Activated CD8-positive, alpha-beta T cell treated with anti-CD3 and anti-CD28 coated beads, Interleukin-2, amount 10 ng/mL, durations not matched to agents 7 days and 5 days (primary cell): ENCODE results near the gene PPARGC1A. TPM values are rescaled to one million over a fixed set of nuclear protein-coding genes. Genes with fewer than 3 reads are reported as not detected.

ENCODE experiments used
- ATAC-seq: fragments of 150-1000 bp; cut with Tn5 transposase; one replicate; pipeline ENCODE4 v1.10.0; 2021; ENCODE audit warnings: moderate library complexity
- CTCF ChIA-PET: fragments of 350-600 bp; sonication (Branson Sonifier 250); formaldehyde crosslinking; loops from one replicate; lab custom pipeline; 2021; ENCODE audit warnings: antibody characterized with exemption; lab: Charles Lee
- POLR2A ChIA-PET: fragments of 350-600 bp; sonication (Branson Sonifier 250); formaldehyde crosslinking; loops from one replicate; lab custom pipeline; 2021; ENCODE audit warnings: antibody characterized with exemption; lab: Charles Lee
- DNase-seq: peaks from one replicate; pipeline ENCODE4 v3.0.0-alpha.2; 2020
- H3K27ac Mint-ChIP-seq: one replicate; pipeline ENCODE4 v1.8.0; 2021; ENCODE audit warnings: mild to moderate bottlenecking, mixed read lengths
- H3K27me3 Mint-ChIP-seq: one replicate; pipeline ENCODE4 v1.8.0; 2021; ENCODE audit warnings: low read depth, mixed read lengths
- H3K36me3 Mint-ChIP-seq: one replicate; pipeline ENCODE4 v1.8.0; 2021; ENCODE audit warnings: low read depth, mixed read lengths
- H3K4me1 Mint-ChIP-seq: one replicate; pipeline ENCODE4 v1.8.0; 2021; ENCODE audit warnings: low read depth, mixed read lengths
- H3K4me3 Mint-ChIP-seq: one replicate; pipeline ENCODE4 v1.8.0; 2021; ENCODE audit warnings: mild to moderate bottlenecking, mixed read lengths
- H3K9me3 Mint-ChIP-seq: one replicate; pipeline ENCODE4 v1.8.0; 2022; ENCODE audit warnings: mixed read lengths; ENCODE audit not compliant: insufficient read depth
- total RNA-seq, 2 experiments: library from RNA; stranded (reverse); gene quantifications; one replicate each; pipeline ENCODE4 v1.2.3, GENCODE V29; 2021

PPARGC1A gene
- total RNA-seq, 2 experiments from 2014 or later: not detected

DNA sequence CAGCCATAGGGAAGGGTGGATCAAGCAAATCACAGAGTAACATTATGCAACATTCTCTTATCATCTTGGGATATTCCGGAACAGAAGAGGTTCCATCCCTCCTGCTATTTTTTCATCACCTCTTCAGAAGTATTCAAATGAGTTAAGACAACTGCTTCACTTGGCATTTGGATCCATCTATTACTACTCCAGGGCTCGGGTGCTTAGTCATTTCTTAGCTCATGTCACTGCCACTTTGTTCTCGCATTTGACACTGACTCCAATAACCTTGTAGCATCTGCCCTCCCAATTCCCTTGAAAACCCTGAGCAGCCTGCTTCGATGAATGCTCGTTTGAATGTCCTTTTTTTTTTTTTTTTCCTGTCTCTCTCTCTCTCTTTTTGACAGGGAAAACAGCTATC lies 114.9 kb downstream of the PPARGC1A start:
- H3K27ac Mint-ChIP-seq: no peak overlapping the region
- H3K4me1 Mint-ChIP-seq: no peaks in the 10 kb centered on the region
- DNase-seq (no peak), ATAC-seq (no peak)
- no peaks in the 10 kb centered on the region for H3K36me3 Mint-ChIP-seq
- H3K4me3 Mint-ChIP-seq: no peak overlapping the region
- ChIA-PET CTCF (no interaction called here), POLR2A (no interaction called here)
- H3K27me3 Mint-ChIP-seq: no peaks in the 10 kb centered on the region
- no peaks in the 10 kb centered on the region for H3K9me3 Mint-ChIP-seq

DNA sequence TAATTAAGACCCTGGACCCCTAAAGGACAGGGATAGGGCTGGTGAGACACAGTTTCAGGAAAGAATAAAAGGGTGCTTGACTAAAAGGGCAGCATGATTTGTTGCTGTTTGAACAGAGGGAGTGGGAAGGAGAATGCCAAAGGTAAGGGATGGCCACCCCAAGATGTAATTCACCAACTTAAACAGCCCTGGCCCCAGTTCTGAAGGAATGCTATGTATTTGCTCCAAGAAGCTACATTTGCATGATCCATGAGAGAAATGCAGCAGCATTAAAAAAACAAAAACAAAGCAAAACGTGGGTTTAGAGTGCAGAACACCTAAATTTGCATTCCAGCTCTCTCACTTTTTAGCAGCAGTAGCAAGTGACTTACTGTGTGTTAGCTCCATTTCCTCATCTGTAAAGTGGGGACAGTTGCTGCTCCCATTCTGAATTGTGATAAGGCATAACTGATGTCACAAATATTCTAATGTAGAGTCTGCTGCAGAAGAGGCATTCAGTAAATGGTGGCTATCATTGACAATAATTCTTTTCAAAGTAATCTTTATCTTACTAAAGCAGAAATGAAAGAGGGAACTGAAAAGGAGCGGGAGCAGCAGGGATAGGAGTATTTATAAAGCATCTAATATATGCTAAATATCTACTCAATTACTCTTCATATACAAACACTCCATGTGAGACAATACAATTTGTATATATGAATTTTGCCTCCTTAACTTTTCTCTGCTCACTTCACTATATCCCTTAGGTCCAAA lies 115.8 kb downstream of the PPARGC1A start:
- ChIA-PET CTCF (no interaction called here), POLR2A (no interaction called here)
- Mint-ChIP-seq H3K4me3 (no peak overlapping the region), H3K27me3 (no peaks in the 10 kb centered on the region), H3K9me3 (no peaks in the 10 kb centered on the region), H3K27ac (no peak overlapping the region), H3K36me3 (no peaks in the 10 kb centered on the region), H3K4me1 (no peaks in the 10 kb centered on the region)
- DNase-seq (no peak), ATAC-seq (no peak)

DNA sequence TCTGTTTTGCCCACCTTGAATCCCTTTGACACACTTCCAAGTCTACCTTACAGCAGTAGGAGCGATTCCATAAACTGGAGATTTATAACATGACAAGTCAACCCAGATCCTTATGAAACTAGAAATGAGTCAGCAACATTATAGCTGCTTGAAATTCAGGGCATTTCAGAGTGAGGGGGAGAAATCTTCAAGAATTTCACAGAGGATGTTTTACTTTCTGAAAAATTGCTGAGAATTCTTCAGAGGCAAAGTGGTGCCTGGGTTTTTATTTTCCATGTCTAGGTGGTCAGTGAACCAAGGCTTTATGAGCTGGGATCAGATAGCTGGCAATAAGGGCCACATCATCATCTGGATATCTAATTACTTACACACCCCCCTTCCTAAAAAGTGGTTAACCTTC lies 119.8 kb downstream of the PPARGC1A start:
- CTCF ChIA-PET: no interaction called here
- POLR2A ChIA-PET: no interaction called here

DNA sequence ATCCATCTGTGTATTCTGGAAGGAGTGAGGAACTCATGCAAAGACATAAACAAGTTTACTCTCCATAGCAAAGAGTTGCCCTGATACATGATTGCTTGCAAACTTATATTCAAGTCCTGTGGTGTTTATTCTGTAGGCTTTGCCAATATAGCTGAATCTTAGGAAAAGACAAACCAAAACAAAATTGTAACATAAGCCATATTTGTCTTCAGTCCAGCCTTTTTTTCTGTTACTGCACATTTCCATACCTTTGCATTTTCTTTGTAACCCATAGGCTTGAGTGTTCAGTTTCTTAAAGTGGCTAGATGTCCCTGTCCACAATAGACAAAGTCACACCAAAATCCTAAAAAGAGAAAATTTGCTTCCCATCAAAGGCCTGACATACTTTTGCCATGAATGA lies 120.4 kb downstream of the PPARGC1A start:
- Mint-ChIP-seq H3K4me1 (no peaks in the 10 kb centered on the region), H3K27me3 (no peaks in the 10 kb centered on the region), H3K36me3 (no peaks in the 10 kb centered on the region), H3K27ac (no peak overlapping the region), H3K9me3 (no peaks in the 10 kb centered on the region), H3K4me3 (no peak overlapping the region)
- ATAC-seq (no peak), DNase-seq (no peak)
- ChIA-PET CTCF (no interaction called here), POLR2A (no interaction called here)

More for the DNA sequence above, 119.8 kb downstream of the PPARGC1A start:
- no peaks in the 10 kb centered on the region for H3K4me1 Mint-ChIP-seq
- DNase-seq: no peak
- H3K27ac Mint-ChIP-seq: no peak overlapping the region
- no peak overlapping the region for H3K4me3 Mint-ChIP-seq
- H3K9me3 Mint-ChIP-seq: no peaks in the 10 kb centered on the region
- no peaks in the 10 kb centered on the region for H3K36me3 Mint-ChIP-seq
- no peak for ATAC-seq
- no peaks in the 10 kb centered on the region for H3K27me3 Mint-ChIP-seq

DNA sequence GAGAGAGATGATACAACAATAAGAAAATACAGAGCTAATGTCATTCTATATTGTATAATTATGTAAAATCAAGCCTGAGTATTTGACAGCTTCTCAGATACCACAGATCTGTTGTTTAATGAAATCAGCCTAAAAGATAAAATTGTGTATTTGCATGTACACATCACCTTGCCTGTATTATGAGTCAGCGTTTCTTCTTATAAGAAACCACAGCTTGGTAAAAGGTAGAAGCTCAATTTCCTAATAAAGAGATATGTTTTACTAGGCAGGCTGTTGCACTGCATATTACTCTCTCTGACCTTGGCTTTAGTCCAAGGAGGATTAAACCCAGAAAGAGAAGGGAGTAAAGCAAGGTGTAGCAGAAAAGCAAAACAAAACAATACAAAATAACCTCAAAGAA lies 121.3 kb downstream of the PPARGC1A start:
- H3K36me3 Mint-ChIP-seq: no peaks in the 10 kb centered on the region

DNA sequence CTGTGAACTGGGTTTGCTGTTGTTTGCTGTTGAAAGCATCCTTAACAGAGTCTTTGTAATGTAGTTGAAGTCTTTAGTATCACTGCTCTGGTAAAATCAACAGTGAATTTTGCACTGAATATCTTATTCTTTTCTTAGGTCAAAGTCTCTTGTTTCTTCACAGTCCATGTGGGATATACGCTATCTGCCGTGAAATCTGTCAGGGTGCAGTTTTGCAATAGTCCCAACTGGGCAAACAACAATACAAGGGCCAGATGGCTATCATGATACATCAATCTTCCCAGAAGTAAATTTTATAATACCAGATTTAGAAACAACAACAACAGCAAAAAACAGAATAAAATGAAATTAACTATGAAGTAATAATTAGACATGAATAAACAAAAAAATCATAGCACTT lies 123.5 kb downstream of the PPARGC1A start:
- Mint-ChIP-seq H3K4me1 (no peaks in the 10 kb centered on the region), H3K36me3 (no peaks in the 10 kb centered on the region), H3K9me3 (no peaks in the 10 kb centered on the region), H3K27me3 (no peaks in the 10 kb centered on the region), H3K27ac (no peak overlapping the region), H3K4me3 (no peak overlapping the region)
- POLR2A ChIA-PET: no interaction called here
- DNase-seq (no peak), ATAC-seq (no peak)
- CTCF ChIA-PET: no interaction called here

More for the DNA sequence above, 121.3 kb downstream of the PPARGC1A start:
- no peak overlapping the region for H3K27ac Mint-ChIP-seq
- DNase-seq: no peak
- H3K4me3 Mint-ChIP-seq: no peak overlapping the region
- ChIA-PET CTCF (no interaction called here), POLR2A (no interaction called here)
- no peaks in the 10 kb centered on the region for H3K27me3 Mint-ChIP-seq
- no peaks in the 10 kb centered on the region for H3K4me1 Mint-ChIP-seq
- no peaks in the 10 kb centered on the region for H3K9me3 Mint-ChIP-seq
- ATAC-seq: no peak

DNA sequence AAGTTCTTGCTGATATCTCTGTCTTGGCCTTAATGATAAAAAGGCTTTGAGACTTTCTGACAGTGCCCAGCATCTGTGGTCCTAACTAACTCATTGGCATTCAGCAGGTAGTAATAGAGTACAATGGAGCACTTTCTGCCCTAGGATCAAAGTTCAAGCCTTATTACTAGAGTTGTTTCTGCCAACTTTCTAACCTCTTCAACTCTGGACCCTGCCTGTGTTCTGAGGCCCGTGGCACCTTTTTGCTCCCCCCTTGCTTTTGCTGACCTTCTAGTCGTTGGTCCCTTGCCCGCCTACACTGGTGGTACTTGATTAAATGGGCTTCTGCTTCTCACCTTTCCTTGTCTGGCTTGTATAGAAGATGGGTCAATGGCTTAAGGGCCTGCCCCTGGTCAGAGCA lies 126.3 kb downstream of the PPARGC1A start:
- ChIA-PET CTCF (no interaction called here), POLR2A (no interaction called here)
- Mint-ChIP-seq H3K27ac (no peak overlapping the region), H3K36me3 (no peaks in the 10 kb centered on the region), H3K9me3 (no peaks in the 10 kb centered on the region), H3K4me3 (no peak overlapping the region), H3K27me3 (no peaks in the 10 kb centered on the region), H3K4me1 (no peaks in the 10 kb centered on the region)
- ATAC-seq (no peak), DNase-seq (no peak)

DNA sequence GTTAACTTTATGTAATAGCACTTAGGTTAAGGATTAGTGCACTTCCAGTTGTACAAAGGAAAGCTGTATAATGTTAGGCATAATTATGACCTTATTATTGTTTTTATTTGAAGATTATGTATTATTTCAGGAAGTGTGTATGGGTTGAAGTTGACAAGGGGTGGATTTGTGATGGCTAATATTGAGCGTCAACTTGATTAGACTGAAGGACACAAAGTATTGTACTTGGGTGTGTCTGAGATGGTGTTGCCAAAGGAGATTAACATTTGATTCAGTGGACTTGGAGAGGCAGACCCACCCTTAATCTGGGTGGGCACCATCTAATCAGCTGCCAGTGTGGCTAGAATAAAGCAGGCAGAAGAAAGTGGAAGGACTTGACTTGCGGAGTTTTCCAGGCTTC lies 127.3 kb downstream of the PPARGC1A start:
- Mint-ChIP-seq H3K4me1 (no peaks in the 10 kb centered on the region), H3K27ac (no peak overlapping the region), H3K27me3 (no peaks in the 10 kb centered on the region), H3K4me3 (no peak overlapping the region), H3K36me3 (no peaks in the 10 kb centered on the region), H3K9me3 (no peaks in the 10 kb centered on the region)
- ATAC-seq (no peak), DNase-seq (no peak)
- POLR2A ChIA-PET: no interaction called here
- CTCF ChIA-PET: no interaction called here

DNA sequence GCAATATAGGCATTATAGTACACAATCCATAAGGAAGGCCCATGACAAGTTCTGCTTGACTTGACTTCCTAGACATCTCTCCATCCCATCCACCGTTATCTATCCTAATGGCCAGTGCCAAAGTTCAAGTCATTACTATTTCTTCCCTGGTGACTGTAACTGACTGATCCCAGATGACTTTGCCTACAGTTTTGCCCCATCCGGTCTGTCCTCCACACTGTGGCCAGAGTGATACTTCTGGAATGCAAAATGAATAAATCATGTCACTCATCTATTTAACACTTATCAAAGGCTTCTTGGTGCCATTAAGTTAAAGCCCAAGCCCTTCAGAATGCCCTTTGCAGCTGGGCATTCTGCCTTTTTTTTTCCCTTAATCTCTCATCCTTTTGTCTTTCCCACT lies 130.8 kb downstream of the PPARGC1A start:
- ATAC-seq (no peak), DNase-seq (no peak)
- POLR2A ChIA-PET: no interaction called here
- H3K27ac Mint-ChIP-seq: no peak overlapping the region
- no peaks in the 10 kb centered on the region for H3K36me3 Mint-ChIP-seq
- CTCF ChIA-PET: no interaction called here
- H3K4me1 Mint-ChIP-seq: no peaks in the 10 kb centered on the region
- H3K4me3 Mint-ChIP-seq: no peak overlapping the region
- H3K9me3 Mint-ChIP-seq: no peaks in the 10 kb centered on the region
- no peaks in the 10 kb centered on the region for H3K27me3 Mint-ChIP-seq

DNA sequence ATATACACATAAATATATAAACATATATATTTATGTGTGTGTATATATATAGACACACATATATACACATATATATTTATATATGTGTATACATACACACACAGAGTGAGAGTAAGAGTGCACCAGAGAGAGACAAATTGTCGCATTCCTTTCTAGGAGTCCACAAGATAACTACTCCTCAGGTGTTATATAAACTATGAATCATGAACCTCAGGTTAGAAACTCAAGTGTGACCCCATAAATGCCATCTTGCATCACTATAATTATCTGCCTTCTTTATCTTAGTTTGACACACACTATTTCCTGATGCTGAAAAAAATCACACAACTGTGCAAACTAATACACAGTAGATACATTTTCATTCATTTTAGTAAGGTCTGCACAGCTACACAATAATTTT lies 135.2 kb downstream of the PPARGC1A start:
- no peaks in the 10 kb centered on the region for H3K36me3 Mint-ChIP-seq

DNA sequence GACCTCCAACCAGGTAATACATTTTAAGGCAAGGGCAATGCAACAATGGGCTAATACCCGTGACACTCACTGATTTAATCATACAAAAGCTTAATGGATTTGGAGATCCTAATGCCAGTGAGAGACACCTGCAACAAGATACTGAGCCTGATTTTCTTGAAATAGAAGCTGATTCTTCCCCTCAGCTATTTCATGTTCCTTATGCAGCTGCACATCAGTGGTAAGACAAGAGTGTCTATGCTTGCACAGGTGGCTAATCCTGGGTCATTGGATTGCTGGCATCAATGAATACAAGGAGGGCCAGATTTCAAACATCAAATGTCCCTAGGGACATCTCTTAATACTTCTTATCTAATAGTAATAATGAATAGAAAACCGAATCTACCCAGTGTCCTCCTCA lies 139.7 kb downstream of the PPARGC1A start:
- ChIA-PET POLR2A (no interaction called here), CTCF (no interaction called here)
- Mint-ChIP-seq H3K27ac (no peak overlapping the region), H3K4me1 (no peaks in the 10 kb centered on the region), H3K9me3 (peaks cover 3% of the 10 kb centered on the region), H3K27me3 (no peaks in the 10 kb centered on the region), H3K36me3 (no peaks in the 10 kb centered on the region), H3K4me3 (no peak overlapping the region)
- DNase-seq: no peak
- no peak for ATAC-seq

More for the DNA sequence above, 135.2 kb downstream of the PPARGC1A start:
- Mint-ChIP-seq H3K4me3 (no peak overlapping the region), H3K9me3 (peaks cover 3% of the 10 kb centered on the region), H3K27ac (no peak overlapping the region), H3K4me1 (no peaks in the 10 kb centered on the region), H3K27me3 (no peaks in the 10 kb centered on the region)
- DNase-seq (no peak), ATAC-seq (no peak)
- POLR2A ChIA-PET: no interaction called here
- CTCF ChIA-PET: no interaction called here

DNA sequence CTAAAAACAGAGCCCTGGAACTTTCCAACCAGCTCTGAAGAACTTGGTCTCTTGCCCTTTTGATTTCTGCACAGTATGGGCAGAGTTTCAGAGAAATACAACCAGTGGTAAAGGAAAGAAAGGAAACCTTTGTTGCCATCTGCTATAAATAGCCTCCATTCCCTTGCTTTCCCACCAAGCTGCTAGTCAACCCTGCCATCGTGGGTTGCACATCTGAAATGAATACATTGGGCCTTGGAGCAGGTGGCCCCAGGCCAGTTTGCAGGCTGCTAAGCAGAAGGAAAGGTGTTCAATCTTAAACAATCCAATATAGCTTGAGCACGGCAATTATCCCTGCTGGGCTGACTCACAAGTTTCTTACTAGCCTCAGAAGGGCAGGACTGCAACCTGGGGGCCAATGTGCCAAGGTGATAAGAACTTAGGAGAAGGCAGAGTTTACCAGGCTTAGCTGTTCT lies 142.5 kb downstream of the PPARGC1A start:
- Mint-ChIP-seq H3K27ac (no peak overlapping the region), H3K4me3 (no peak overlapping the region), H3K9me3 (peaks cover 3% of the 10 kb centered on the region), H3K4me1 (no peaks in the 10 kb centered on the region), H3K27me3 (no peaks in the 10 kb centered on the region), H3K36me3 (no peaks in the 10 kb centered on the region)
- DNase-seq (no peak), ATAC-seq (no peak)
- POLR2A ChIA-PET: no interaction called here
- CTCF ChIA-PET: no interaction called here

DNA sequence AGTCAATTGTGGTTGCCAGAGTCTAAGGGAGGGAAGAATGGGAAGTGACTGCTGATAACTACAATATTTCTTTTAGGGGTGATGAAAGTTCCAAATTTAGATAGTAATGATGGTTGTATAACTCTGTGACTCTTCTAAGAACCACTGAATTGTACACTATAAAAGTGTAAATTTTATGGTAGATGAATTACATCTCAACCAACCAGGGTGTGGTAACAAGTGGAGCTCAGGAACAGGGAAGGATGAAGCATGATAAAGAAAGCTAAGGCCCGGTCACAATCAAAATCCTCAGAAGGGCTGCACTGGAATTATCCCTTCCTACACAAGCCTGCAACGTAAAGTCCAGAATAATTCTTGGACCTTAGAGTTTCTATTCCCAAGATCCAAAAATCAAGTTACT lies 143.2 kb downstream of the PPARGC1A start:
- POLR2A ChIA-PET: no interaction called here
- peaks cover 3% of the 10 kb centered on the region for H3K9me3 Mint-ChIP-seq

More for the DNA sequence above, 143.2 kb downstream of the PPARGC1A start:
- H3K36me3 Mint-ChIP-seq: no peaks in the 10 kb centered on the region
- H3K27me3 Mint-ChIP-seq: no peaks in the 10 kb centered on the region
- DNase-seq: no peak
- no peaks in the 10 kb centered on the region for H3K4me1 Mint-ChIP-seq
- H3K27ac Mint-ChIP-seq: no peak overlapping the region
- CTCF ChIA-PET: interaction anchor here (0.6 kb wide), 1 partner anchor 27 kb away, joined by 3 read pairs; no protein-coding TSS in a partner anchor
- no peak for ATAC-seq
- H3K4me3 Mint-ChIP-seq: no peak overlapping the region
